Islet of Langerhans (tissue), 1 donor: Measurements from ENCODE around the gene TAS2R9.
A peak's percentile ranks its signal among the peaks of the same experiment; 100 is the strongest.
"Not testable (repeated sequence)": the region's sequence is repeated elsewhere in the genome, so short reads cannot be mapped to it uniquely, and the experiment has no call there.

Source experiments
- FAIRE-seq: peaks from one replicate; lab custom pipeline; 2011; peaks lifted over from hg19 to GRCh38; lab: Jason Lieb, UNC

TAS2R9 gene, protein sequence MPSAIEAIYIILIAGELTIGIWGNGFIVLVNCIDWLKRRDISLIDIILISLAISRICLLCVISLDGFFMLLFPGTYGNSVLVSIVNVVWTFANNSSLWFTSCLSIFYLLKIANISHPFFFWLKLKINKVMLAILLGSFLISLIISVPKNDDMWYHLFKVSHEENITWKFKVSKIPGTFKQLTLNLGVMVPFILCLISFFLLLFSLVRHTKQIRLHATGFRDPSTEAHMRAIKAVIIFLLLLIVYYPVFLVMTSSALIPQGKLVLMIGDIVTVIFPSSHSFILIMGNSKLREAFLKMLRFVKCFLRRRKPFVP

GRCh38 chr12:10810068-10810467, at the start of gene TAS2R9:
TSS of gene TAS2R9 (minus strand) at chr12:10810168. CDS start at chr12:10810075, 93 bp downstream.
- no peak for FAIRE-seq

GRCh38 chr12:10855807-10856206, 45.8 kb upstream of the TAS2R9 start:
- FAIRE-seq = no peak

DNA sequence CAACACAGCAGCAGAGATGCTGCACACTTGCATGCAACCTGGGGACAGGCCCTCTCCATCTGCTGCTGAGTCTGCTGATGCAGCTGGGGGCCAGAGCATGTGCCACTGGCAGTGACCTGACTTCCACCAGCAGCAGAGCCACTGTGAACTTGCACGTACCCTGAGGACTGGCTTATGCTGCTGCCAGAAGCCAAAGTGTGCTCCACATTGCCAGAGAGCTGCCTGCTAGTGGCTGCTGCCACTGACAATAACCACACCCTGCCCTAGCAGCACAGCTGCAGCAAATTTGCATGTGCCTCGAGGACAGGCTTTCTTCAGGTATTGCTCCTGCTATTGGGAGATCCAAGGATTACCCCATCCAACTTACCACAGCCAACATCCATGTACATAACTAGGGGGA, 43.8 kb upstream of the TAS2R9 start:
- FAIRE-seq = no peak

GRCh38 chr12:10851243-10851858, 41.4 kb upstream of the TAS2R9 start:
- FAIRE-seq = no peak

DNA sequence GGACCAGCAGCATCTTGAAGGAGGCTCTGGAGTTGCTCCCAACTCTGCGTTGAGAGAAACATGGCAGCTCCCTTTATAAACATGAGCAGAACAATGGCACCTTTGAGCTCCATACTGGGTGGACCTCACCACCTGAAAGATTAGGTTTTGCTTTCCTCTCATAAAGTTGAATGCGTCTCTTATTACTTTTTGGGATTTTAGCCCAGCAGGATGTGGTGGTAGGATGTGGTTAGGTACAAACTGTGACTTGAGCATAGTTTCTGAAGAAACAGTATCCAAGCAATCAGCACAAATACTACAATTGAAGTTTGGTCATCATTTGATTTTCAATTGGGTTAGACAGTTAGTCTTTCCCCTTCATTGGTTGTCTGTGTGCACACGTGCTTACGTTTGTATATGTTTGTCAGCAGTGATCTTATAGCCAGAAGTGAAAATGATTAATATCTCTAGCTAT, 39.5 kb upstream of the TAS2R9 start, which contains the start of gene PRR4:
PRR4 (minus strand) TSS at position 51 of the 454 bp plus-strand sequence; CDS start at position 13, 38 bp downstream.
- FAIRE-seq = no peak

- no peak for FAIRE-seq
Observed at GRCh38 chr12:10847744-10848143, 37.8 kb upstream of the TAS2R9 start.

GRCh38 chr12:10842862-10843261, 32.9 kb upstream of the TAS2R9 start:
- FAIRE-seq = no peak

GRCh38 chr12:10838461-10838860, 28.5 kb upstream of the TAS2R9 start:
- FAIRE-seq = no peak

DNA sequence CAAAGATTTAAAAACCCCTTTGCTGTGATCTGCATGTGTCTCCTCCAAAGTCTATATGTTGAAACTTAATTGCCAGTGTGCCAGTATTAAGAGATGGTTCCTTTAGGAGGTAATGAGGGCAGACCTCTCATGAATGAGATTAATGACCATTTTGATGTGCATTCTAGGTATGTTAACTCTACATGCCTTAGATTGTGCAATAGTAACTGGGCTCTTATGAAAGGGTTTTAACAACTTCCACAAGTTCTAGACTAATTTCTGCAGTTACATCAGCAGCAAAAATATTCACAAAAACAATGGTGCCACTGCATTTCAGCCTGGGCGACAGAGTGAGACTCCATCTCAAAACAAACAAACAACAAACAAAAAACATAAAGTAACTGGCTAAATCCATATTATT, 20.0 kb upstream of the TAS2R9 start:
- FAIRE-seq = no peak

- no peak for FAIRE-seq
Observed at GRCh38 chr12:10826258-10826657, 16.3 kb upstream of the TAS2R9 start, which contains the start of gene TAS2R10. TSS of gene TAS2R10 (minus strand) at chr12:10826358. CDS start at chr12:10826269, 89 bp downstream.

GRCh38 chr12:10824957-10825356, 15.0 kb upstream of the TAS2R9 start:
- no peak for FAIRE-seq

- FAIRE-seq = peak; percentile 17
Observed at GRCh38 chr12:10811883-10812536, 2.0 kb upstream of the TAS2R9 start.

DNA sequence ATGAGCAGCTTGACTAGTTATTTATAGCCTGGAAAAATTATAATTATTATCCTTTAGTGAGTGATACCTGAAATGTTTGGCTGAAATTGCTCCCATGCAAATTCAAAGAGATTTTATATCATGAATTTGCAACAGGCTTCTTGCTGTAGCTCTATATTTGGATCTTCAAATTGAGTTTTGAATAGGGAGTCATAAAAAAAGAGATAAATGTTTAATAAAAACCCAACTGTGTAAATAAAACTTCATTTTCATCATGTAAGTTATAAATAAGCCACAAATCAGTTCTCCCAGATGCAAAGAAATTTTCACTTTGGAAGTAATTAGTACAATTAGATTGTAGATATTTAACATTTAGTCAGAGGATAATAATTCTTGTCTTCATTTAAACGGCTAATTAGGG, 2.8 kb downstream of the TAS2R9 start, which contains the start of gene TAS2R8:
TAS2R8 (minus strand) TSS at position 101 of the 400 bp plus-strand sequence. CDS start 306 bp downstream, outside the sequence.
- no peak for FAIRE-seq

DNA sequence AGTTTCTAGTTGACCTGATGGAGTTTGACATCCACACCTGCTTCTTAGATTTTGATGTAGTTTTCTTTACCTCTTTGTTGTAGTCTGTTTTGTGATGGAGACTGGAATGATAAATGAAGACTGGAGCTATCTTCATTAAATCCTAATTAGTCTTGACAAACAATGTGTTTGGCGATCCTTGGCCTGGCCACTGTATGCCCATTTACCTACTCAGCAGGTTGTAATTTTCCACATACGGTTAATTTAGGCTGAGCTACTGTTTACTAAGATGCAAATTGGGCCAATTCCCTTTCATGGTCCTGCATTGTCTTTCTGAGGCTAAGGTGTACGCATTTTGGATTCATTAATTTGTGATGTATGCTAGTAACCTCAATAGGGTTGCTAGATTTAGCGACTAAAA, 7.4 kb downstream of the TAS2R9 start, which contains the start of gene TAS2R7:
TAS2R7 (minus strand) TSS at position 41 of the 400 bp plus-strand sequence. CDS start 57 bp downstream, outside the sequence.
- no peak for FAIRE-seq

DNA sequence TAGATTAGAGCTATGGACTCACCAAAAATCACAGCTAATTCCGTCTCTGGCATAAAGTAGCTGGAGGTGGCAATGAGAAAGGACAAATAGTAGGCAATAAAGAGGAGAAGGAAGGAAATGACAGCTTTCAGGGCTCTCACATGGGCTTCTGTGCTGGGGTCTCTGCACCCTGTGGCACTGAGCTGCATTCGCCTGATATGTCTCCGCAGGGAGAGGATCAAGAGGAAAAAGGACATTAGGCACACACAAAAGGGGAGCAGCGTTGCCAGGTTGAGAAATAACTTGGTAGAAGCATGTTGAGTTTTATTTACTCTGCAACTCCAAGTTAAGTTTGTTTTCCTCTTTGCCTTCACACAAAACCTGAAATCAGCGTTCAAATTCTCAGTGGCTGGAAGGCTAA, 8.2 kb downstream of the TAS2R9 start:
- FAIRE-seq = no peak

- no peak for FAIRE-seq
Observed at GRCh38 chr12:10794222-10794621, 15.7 kb downstream of the TAS2R9 start.

GRCh38 chr12:10791769-10792168, 18.2 kb downstream of the TAS2R9 start:
- FAIRE-seq = not testable (repeated sequence)

GRCh38 chr12:10783252-10783651, 26.7 kb downstream of the TAS2R9 start:
- no peak for FAIRE-seq

GRCh38 chr12:10779103-10779502, 30.9 kb downstream of the TAS2R9 start:
- FAIRE-seq = no peak

GRCh38 chr12:10771132-10771733, 38.7 kb downstream of the TAS2R9 start:
- peak; percentile 97 for FAIRE-seq

GRCh38 chr12:10759657-10760056, 50.3 kb downstream of the TAS2R9 start:
- no peak for FAIRE-seq
